H1 (cell line): ENCODE data around the gene CASP8AP2. TPM values are rescaled to one million over a fixed set of nuclear protein-coding genes. Genes with fewer than 3 reads are reported as not detected.

Experiments used
- ASH2L ChIP-seq: fragments of 200-600, 300-600 bp; sonication (generic); IDR thresholded peaks from one replicate; pipeline ENCODE4 v1.7.1; 2017; ENCODE audit warnings: low read length
- polyA plus RNA-seq, 7 experiments: library from polyadenylated mRNA; depleted of rRNA in 3 of 7; stranded (reverse) in 5 of 7; unstranded in 2 of 7; fragments of >200 nt in 5 of 7; fragments of 200-250 nt in 2 of 7; gene quantifications; 1 replicate in 5 of 7; 2 replicates in 1 of 7; 4 replicates in 1 of 7; pipeline versions ENCODE4 v1.2.1 to v1.2.3, GENCODE V29; 2011 to 2013; ENCODE audit warnings: missing spikeins in 2 of 7, mixed read lengths in 2 of 7
- total RNA-seq: library from RNA; stranded (reverse); fragmentation: NEBNext Ultra II Directional; extraction: Animal tissue kit (Norgen Biotek cat#: 25700); gene quantifications from 2 replicates; pipeline ENCODE4 v1.2.1, GENCODE V29; 2021

Gene CASP8AP2
- total and polyA plus RNA-seq, 2 of the 8 experiments (the other 6 are each of a cell fraction or from before 2014, with no cell fraction given) = 6.9 to 32.1 TPM

GRCh38 chr6:89781070-89782034 is 48.3 kb upstream of the CASP8AP2 start (continued):
- TF ChIP-seq ASH2L = no peak
